Measurements from ENCODE around the gene CCDC50.

DNA sequence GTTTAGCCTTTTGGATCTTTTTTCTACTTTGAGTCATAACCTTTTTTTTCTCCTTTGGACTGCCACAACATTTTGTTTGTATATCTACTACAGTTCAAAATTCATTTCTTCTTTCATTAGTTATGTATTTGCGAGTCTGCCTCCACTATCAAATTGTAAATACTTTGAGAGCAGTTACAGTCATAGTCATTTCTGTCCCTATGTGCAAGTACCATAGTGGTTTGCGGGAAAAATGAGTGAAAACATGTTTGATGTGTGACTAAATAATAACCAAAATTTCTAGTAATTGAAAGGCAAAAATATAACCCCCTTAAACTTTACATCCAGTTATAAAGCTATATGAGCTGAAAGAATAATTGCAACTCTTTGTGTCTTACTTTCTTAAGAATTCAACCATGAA, 45.8 kb upstream of the CCDC50 start:
- TF ChIP-seq, protein P1, sequence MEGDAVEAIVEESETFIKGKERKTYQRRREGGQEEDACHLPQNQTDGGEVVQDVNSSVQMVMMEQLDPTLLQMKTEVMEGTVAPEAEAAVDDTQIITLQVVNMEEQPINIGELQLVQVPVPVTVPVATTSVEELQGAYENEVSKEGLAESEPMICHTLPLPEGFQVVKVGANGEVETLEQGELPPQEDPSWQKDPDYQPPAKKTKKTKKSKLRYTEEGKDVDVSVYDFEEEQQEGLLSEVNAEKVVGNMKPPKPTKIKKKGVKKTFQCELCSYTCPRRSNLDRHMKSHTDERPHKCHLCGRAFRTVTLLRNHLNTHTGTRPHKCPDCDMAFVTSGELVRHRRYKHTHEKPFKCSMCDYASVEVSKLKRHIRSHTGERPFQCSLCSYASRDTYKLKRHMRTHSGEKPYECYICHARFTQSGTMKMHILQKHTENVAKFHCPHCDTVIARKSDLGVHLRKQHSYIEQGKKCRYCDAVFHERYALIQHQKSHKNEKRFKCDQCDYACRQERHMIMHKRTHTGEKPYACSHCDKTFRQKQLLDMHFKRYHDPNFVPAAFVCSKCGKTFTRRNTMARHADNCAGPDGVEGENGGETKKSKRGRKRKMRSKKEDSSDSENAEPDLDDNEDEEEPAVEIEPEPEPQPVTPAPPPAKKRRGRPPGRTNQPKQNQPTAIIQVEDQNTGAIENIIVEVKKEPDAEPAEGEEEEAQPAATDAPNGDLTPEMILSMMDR (IDR thresholded peaks at IDR 0.05; ENCODE audit: borderline replicate concordance, extremely low read depth, low read length, poor library complexity, severe bottlenecking) = no peak
- no peak for TF ChIP-seq EZH2 (IDR thresholded peaks at IDR 0.05; ENCODE audit: borderline replicate concordance, low read depth, low read length, severe bottlenecking)
